GM21515 (cell line): Measurements from ENCODE around the gene IFI27L2.

Source experiments
- ATAC-seq: cut with Tn5 transposase; IDR thresholded peaks from one replicate; pipeline ENCODE4 v1.9.1; 2021; ENCODE audit not compliant: unreplicated experiment

Gene IFI27L2

DNA sequence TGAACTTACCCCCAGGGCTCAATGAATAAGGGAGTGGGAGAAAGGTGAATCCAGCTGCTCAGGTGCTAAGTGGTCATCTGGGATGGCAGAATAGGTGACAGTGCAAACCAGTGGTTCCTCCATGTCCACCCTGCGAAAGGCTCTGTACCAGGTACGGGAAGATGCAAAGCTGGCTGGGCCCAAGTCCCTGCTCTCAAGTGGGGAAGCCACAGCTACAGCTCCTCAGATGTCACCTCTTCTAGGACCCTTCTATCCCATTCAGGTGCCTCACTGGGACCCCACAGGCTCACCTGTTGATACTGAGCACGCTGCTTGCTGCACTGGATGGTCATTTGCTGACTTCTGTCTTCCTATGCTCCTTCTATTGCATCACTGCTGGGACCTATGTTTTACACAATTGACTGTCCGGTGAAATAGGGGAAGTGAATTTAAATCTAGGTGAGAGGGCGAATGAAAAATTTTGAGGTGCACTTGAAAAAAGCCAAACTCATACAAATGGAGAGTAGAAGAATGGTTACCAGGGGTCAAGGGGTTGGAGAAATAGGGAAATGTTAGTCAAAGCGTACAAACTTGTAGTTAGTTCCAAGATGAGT lies 24.4 kb upstream of the IFI27L2 start:
- no peak for ATAC-seq

GRCh38 chr14:94152676-94153075 lies 23.3 kb upstream of the IFI27L2 start:
- ATAC-seq: no peak

DNA sequence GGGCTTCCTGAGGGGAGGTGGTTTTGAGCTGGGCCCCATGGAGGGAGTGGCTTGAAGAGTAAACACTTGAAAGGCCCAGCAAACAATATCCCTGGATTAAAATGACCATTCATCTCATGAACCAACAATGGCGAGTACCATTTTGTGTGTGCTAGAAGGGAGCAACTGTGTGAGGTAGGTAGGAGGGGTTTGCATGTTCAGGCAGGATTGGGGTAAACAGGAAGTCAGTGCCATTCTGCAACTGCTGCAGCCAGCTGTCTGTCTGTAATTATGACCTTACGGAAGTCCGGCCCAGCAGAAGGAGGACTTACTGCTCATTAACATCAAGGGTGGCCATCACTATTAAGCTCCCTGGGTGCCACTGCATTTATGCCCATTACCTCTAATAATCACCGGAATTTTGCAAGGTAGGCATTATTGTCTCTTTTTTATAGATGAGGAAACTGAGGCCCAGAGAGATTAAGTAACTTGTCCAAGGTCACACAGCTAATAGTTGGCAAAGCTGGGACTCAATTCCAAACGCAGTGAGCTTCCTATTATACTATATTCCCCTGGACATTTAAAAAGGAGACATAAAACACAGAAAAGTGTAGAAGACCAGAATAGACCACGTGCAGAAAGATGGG lies 16.6 kb upstream of the IFI27L2 start:
- ATAC-seq: no peak

GRCh38 chr14:94144765-94145164 lies 15.4 kb upstream of the IFI27L2 start:
- ATAC-seq: no peak

DNA sequence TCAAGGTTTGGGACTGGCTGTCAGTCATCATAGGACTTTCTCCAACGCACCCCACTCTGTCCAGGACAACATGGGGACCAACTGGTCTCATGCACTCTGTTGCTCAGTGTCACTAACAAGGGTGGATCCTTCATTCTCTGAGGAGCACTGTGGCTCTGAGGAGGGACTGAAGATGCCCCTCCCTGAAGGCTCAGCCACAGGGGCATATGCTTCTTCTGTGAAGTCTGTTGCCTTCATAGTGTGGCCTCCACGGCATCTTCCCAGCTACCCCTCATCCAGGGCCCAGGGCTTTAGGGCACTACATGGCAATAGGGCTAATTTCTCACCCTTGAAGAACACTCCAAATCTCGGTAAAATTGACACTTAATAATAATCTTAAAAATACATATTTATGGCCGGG lies 14.3 kb upstream of the IFI27L2 start:
- ATAC-seq: no peak

DNA sequence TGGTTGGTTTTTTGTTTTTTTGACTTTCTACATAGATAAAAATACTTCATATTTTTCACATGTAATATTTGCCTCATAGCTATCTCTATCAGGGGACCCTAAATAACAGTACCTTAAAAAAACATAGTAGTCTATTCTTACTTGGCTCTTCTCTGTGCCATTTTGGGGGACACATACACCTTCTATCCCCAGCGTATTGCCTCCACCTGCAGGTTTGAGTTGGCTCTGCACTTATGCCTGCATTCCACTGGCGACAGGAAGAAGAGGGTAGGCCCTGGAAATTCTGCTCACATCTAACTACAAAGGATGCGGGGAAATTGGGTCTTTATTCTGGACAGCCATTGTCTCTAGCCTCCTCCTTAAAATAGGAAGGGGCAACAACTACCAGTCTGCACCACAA lies 13.8 kb upstream of the IFI27L2 start:
- ATAC-seq: peak; percentile 63

DNA sequence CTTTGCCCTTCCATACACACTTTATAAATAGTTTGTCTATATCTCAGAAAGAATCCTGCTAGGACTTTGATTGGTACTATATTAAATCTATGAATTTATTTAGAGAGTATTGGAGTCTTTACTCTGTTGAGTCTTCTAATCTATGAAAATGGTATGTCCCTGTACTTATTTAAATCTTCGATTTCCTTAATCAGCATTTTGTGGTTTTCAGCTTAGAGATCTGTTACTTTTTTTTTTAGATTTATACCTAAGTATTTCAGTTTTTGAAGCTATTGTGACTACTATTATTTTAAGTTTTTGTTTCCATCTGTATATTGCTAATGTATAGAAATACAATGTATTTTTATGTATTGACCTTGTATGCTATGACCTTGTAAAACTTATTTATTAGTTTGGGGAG lies 13.4 kb upstream of the IFI27L2 start:
- ATAC-seq: no peak

DNA sequence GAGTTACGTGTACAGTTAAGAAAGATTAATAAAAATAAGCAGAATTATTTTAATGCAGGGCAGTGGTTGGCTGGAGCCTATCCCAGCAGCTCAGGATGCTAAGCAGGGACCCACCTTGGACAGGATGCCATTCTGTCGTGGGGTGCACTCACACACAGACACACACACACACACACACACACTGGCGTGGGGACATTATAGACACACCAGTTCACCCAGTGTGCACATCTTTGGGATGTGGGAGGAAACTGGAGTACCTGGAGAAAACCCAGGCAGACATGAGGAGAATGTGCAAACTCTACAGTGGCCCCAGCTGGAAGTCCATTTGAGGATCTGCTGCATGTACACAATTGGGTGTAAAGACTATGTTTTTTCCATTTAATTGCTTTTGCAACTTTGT lies 12.8 kb upstream of the IFI27L2 start:
- ATAC-seq: no peak

DNA sequence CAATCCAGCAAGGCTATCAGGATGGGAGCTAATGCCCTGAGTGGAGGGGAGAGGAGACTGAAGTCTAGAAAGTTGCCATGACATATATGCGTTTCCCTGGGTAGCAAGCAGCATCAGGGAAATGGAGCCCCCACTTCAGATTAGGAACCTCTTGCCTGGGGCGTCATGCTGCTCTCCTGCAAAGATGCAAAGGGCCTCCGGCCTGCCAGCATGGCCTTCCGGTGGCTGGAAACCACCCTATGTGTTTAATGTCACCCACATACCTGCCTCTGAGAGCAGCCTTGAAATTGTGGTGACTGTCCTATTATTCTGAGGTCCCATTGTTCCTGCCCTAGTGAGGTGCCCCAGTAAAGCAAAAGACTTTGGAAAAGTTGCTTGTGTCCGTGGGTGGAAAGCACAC lies 10.0 kb upstream of the IFI27L2 start:
- no peak for ATAC-seq

DNA sequence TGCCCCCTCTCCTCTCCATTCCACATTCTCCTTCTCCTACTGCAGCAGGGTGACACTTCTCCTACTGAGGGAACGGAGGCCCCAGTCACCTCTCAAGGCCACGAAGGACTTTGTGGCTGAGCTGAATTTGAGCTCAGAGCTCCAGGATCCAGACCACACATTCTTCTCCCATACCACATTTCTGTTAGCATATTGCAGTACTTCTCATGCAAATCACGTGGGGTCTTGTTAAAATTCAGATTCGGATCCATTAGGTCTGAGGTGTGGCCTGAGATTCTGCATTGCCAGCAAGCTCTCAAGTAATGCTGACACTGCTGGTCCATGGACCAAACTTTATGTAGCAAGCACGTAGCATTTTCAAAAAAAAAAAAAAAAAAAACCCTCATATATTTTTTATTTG lies 9.6 kb upstream of the IFI27L2 start:
- no peak for ATAC-seq

GRCh38 chr14:94138251-94138650 lies 8.8 kb upstream of the IFI27L2 start:
- ATAC-seq: no peak

- ATAC-seq: peak; percentile 71
These were observed 7.3 kb upstream of the IFI27L2 start for GRCh38 chr14:94136575-94137331.

DNA sequence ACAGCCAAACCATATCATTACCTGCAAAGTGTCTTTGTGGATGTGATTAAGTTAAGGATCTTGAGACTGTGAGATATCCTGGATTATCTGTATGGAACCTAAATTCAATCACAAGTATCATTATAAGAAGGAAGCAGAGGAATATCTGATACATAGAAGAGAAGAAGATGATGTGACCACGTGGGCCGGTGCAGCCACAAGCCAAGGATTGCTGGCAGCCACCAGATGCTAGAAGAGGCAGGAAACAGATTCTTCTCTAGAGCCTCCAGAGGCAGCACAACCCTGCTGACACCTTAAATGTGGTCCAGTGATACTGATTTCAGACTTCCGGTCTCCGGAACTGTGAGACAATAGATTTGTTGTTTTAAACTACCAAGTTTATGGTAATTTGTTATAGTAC lies 6.1 kb upstream of the IFI27L2 start:
- no peak for ATAC-seq

- ATAC-seq: no peak
These were observed 3.0 kb upstream of the IFI27L2 start for GRCh38 chr14:94132285-94132887.

- no peak for ATAC-seq
These were observed 482 bp upstream of the IFI27L2 start for GRCh38 chr14:94129758-94130414.

- no peak for ATAC-seq
These were observed 1.1 kb downstream of the IFI27L2 start for GRCh38 chr14:94128216-94128839.

DNA sequence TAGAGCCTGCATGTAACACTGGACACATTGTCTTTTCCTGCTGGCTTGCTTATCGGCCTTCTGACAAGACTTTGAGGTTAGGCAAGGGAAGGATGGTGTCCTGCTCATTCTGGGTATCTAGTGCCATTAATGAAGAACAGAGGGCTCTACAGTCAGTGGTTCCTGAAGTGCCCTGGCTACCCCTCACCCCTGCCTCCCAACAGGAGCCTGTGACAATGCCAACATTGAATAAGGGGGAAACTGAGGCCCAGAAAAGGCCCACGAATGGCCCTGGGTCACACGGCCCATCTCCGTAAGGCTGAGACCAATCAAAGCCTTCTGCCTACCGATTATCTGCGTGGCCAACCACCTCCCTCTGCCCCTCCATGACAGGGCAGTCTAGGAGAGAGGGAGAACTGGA lies 2.1 kb downstream of the IFI27L2 start:
- no peak for ATAC-seq

DNA sequence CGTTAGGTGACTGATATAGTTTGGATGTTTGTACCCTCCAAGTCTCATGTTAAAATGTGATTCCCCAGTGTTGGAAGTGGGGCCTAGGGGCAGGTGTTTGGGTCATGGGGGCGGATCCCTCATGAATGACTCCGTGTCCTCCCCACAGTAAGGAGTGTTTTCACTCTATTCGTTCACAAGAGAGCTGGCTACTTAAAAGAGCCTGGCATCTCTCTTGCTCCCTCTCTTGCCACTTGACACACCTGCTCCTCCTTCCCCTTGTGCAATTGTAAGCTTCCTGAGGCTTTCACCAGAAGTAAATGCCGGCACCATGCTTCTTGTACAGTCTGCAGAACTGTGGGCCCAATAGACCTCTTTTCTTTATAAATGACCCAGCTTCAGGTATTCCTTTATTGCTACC lies 2.6 kb downstream of the IFI27L2 start:
- ATAC-seq: no peak

DNA sequence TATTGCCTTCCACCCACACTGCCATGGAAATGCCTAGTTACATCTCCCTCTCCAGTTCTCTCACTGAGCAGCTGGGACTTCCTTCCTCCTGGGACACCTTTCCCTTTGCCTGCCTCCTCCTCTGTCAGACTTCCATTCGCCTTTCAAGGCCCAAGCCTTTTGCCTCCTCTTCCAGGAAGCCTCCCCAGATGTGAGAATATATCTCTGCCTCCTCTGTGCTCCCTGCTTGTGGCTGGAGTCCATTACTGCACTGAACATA lies 3.1 kb downstream of the IFI27L2 start:
- ATAC-seq: no peak

GRCh38 chr14:94125659-94126418 lies 3.6 kb downstream of the IFI27L2 start:
- no peak for ATAC-seq
